ENCODE data around the gene SMIM26. TPM values are rescaled to one million over a fixed set of nuclear protein-coding genes. Genes with fewer than 3 reads are reported as not detected.

SMIM26 gene
- total RNA-seq, 1 donor from 2014 or later = 65.9 TPM

DNA sequence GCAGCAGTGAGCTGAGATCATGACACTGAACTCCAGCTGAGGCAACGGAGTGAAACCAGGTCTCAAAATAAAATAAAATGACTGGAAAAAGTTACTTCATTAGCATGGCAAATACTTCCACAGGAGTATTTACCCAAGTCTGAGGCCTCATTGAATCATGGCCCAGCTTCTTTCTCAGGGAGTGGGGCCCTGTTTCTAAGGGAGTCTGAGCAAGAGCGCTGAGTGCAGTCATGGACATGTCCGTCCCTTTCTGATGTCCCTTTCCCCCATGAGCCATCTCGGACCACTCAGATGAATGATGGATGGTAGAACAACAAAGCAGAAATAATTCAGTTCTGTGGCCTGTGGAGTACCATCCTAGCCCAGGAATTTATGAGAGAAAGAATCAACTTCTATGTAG, 12.8 kb downstream of the SMIM26 start:
- no peak for DNase-seq (ENCODE audit: low spot score)

DNA sequence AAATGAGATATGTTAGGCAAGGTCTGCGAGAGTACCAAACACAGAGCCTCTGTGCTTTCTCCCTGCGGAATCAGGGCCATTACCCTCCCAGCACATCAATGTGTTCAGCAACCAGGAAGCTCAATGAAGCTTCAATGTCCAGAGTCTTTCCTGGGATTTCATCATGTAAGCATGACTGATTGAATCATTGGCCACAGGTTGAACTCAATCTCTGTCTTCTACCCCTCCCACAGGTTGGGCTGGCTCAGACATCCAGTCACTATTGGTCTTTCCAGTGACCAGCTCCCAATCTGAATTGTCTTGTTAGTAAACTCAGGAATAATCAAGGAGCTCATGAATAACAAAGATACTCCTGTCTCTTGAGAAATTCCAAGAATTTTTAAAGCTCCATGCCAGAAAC, 17.9 kb downstream of the SMIM26 start:
- no peak for DNase-seq (ENCODE audit: low spot score)

DNA sequence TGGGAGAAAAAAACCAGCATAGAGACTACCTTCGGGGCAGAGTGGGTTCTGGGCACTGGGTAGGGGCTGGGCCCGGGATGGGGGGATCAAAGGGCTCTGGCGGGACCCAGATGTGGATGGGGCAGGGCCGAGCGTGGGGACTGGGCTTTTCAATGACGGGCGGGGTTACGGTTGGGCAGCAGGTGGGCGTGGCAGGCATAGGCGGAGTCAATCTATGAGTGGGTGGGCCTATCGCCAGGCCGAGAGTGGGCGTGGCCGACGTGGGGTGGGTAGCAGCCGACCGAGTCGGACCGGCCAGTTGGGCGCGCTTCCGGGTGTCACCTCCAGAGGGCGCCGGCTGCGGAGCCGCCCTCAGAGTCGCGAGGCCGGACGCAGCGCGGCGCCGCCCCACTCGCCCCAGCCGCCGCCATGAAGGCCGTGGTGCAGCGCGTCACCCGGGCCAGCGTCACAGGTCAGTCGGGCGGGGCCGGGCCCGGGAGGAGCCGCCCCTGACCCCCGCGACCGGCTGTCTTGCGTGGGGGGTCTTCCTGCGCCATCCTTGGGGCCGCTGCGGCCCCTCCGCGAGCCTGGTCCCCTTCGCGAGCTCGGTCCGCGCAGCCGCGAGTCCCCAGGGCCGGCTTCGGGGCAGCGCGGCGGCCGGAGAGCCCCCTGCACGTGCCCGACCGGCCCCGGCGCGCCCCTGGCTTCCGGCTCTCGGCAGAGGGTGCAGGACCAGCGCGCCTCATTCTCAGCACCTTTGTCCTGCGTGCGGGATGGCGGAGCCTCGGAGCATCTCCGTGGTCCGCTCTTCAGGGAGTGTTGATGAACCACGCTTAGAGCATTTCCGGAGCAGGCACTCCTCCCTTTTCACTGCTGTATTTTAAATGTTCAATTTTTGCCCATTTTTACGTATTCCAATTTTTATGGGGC, 20.7 kb downstream of the SMIM26 start, which contains the start of gene DTD1:
Gene DTD1 (plus strand): TSS at position 390 of the 909 bp plus-strand sequence. CDS start 19 bp downstream, at position 409.
- peak; percentile 97 for DNase-seq (ENCODE audit: low spot score)

DNA sequence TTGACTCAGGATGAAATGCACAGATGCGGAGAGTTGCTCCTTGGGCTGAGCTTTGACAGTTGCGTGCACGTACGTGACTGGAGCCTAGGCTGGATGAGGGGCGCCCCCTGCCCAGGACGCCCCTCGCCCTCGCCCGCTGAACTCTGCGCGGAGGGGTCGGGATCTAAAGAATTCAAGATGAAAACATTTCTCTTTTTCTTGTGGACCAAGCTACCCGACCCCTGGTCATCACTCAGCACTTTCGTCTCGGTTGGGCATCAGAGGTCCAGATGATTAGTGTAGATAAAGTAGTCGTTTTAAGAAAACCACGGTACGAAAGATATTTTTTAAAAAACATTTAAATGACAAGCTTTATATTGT, 21.3 kb downstream of the SMIM26 start:
- DNase-seq (ENCODE audit: low spot score) = no peak

DNA sequence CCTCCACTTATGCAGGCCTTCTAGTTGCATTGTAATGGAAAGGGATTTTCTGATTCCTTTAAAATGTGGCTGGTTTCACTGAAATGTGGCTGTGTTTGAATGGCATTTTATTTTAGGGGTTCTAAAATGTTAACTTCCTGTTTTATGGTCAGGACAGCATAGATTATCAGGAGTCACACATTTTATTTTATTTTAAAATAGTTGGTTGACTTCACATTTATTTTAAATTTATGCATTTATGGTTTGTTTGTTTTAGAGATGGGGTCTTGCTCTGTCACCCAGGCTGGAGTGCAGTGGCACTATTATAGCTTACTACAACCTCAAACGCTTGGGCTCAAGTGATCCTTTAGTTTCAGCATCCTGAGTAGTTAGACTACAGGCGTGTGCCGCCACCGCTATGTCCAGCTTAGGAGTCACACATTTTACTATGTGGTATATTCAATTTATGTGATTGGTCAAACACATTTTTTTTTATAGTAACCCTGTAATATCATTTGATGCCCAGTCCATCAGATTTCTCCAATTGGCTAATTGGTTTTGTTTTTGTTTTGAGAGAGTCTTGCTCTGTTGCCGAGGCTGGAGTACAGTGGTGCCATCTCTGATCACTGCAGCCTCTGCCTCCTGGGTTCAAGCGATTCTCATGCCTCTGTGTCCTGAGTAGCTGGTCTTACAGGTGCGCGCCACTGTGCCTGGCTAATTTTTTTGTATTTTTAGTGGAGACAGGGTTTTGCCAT, 22.9 kb downstream of the SMIM26 start:
- DNase-seq (ENCODE audit: low spot score) = no peak

- DNase-seq (ENCODE audit: low spot score) = no peak
Measured at GRCh38 chr20:18596270-18596669, 29.0 kb downstream of the SMIM26 start.

DNA sequence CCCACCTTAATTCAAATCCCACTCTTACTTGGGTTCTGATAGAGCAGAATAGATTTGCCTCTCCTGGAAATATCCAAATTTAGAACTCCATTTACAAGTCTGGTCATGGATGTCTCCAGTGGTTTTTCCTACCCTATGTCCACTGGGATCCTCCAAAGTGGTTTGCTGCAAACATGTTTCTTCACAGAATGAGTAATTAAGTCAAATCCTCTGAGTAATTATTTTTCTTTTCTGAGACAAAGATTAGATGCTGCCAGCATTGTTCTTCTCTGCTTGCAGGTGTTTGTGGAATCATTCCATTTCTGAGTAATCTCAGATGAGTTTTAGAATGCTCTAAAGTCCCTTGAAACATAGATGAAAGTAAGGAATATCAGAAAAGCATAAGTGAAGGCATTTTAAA, 42.5 kb downstream of the SMIM26 start:
- no peak for DNase-seq (ENCODE audit: low spot score)

- DNase-seq (ENCODE audit: low spot score) = no peak
Measured at GRCh38 chr20:18611492-18611891, 44.3 kb downstream of the SMIM26 start.

DNA sequence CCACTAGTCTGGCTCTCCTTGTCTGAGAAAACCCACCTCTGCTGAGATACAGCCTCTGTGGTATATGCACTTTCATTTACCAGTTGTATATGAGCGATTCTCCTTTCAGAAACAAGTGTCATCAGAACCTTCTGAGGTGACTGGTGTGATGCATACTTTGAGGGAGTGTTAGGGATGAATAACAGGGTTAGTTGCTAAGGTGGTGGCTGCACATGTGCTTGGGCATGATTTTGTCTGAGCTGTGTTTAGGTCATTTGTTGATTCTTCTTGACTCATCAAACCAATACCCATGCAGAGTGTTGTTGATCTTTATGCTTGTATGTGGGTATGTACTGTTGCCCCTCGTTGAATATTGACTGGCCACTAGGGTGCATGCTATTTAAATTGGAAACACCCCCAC, 46.3 kb downstream of the SMIM26 start:
- no peak for DNase-seq (ENCODE audit: low spot score)

DNA sequence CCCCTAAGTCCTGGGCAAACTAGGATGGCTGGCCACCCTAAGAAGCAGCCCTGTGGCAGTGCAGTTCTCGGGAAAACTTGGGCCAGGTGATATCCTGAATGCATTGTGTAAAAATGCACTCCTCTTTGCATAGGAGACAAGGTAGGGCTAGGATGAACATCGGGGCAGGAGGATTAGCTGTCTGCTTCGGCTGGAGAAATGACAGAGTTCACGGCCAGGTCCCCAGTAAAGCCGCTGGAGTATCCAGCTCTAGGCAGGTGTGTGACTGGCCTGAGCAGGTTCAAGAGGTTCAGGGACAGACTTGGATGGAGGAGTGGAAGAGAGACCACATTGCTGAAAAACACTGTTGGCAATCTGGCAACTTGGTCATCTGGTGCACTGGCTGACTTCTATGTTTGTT, 47.0 kb downstream of the SMIM26 start:
- DNase-seq (ENCODE audit: low spot score) = no peak

GRCh38 chr20:18615020-18615650, 47.9 kb downstream of the SMIM26 start:
- no peak for DNase-seq (ENCODE audit: low spot score)

Other genes with a start within 250 kb of the SMIM26 start
- gene DZANK1, start 100.4 kb upstream of the SMIM26 start, total RNA-seq = 1.3 TPM
- 7.5 TPM for gene POLR3F, start 100.0 kb upstream of the SMIM26 start, total RNA-seq
- 16.9 TPM for gene RBBP9, start 70.2 kb upstream of the SMIM26 start, total RNA-seq
- gene SEC23B, start 59.5 kb upstream of the SMIM26 start, total RNA-seq = 43.6 TPM
- gene DTD1, start 20.6 kb downstream of the SMIM26 start, total RNA-seq = 26.5 TPM
- not detected for gene SCP2D1, start 246.4 kb downstream of the SMIM26 start, total RNA-seq